GM18873 (cell line): ENCODE data around the gene PRKD2.

ENCODE experiments used
- ATAC-seq: cut with Tn5 transposase; IDR thresholded peaks from one replicate; pipeline ENCODE4 v1.9.1; 2021; ENCODE audit warnings: mild to moderate bottlenecking, moderate library complexity, moderate number of reproducible peaks; ENCODE audit not compliant: unreplicated experiment, low FRiP score

The PRKD2 gene

DNA sequence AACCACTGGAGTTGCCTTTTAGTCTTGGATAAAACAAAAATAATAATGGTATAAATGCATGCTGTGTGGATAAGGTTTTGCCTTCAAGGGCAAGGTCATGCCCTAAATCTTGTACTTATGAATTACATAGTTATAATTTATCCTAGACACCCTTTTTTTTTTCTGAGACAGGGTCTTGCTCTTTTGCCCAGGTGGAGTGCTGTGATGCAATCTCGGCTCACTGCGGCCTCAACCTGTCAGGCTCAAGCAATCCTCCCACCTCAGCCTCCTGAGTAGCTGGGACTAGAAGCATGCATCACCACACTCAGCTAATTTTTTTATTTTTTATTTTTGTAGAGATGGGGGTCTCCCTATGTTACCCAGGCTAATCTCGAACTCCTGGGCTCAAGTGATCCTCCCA, 48.3 kb downstream of the PRKD2 start:
- no peak for ATAC-seq

DNA sequence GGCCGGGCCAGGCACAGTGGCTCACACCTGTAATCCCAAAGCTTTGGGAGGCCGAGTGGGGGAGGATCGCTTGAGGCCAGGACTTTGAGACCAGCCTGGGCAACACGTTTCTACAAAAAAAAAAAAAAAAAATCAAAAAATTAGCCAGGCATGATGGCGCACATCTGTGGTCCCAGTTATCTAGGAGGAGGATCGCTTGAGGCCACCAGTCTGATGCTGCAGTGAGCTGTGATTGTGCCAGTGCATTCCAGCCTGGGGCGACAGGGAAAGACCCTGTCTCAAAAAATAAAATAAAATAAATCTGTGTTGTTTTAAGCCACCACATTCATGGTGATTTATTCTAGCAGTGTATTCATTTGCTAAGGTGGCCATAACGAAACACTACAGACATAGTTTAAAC, 51.8 kb downstream of the PRKD2 start:
- ATAC-seq: no peak

DNA sequence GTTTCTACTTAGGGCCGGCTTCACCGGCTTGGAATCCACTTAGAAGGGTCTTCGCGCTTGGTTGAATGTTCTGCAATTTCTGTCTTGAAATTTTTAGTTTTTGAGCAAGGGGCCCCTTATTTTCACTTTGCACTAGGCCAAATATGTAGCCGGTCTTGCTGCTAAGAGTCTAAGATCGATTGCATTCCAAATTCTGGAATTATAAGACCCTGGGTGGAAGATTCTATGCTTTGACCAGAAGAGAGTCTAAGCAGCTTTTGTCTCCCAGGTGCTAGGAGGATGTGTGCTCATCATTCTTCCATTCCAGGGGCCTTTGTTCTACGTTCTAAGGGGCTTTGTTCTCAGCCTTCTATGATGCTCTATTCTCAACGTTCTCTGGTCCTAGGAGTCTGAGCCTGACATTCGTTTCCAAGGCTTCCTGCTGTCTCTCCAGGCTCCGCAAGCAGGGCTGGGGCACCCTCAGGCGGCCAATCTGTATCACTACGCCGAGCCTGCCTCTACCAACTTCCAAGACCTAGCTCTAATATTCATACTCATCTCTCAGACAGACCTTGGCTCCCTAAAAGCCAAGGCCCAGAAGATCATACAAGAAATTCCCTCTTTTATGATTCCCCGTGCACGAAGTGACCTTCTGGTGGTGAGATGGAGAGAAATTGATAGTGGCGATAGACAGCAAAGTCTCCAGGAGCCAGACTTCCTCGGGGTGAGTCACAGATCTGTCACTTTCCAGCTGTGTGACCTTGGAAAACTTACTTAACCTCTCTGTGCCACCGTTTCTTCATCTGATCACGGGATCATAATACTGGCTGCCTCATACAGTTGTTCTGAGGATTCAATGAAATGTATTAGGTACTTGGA, 55.0 kb downstream of the PRKD2 start:
- ATAC-seq: no peak

DNA sequence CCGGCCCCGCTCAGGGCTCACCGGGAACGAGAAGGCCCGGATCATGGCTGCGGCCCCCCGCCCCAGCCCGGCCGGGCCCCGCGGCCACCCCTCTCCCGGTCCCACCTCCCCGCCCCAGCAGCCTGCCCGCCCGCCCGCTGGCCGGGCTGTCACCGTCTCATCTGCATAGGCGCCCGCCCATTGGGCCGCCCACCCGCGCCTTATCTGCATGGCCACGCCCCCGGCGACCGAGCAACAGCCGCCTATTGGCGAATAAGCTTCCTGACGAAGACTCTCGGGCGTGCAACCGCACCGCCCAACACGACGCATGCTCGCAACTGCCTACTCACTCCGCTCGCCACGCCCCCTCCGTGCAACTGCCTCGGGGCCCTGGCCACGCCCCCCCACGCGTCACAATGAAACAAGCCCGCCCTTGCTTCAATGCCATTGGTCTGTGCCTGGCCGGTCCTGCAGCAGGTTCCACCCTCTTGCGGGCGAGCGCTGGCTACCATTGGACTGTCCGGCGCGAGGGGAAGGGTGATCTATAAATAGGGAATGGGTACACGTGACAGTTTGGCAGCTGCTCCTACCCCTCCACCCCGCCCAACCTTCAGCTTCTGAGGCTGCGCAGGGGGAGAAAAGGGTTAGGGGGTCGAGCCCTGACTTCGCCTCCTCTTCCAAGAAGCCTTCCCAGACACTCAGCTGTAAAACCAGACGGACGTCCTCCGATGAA, 55.7 kb downstream of the PRKD2 start, which contains the start of gene DACT3:
DACT3 (minus strand) TSS at position 163 of the 712 bp plus-strand sequence; CDS start at position 45, 118 bp downstream.
- peak; percentile 89 for ATAC-seq

DNA sequence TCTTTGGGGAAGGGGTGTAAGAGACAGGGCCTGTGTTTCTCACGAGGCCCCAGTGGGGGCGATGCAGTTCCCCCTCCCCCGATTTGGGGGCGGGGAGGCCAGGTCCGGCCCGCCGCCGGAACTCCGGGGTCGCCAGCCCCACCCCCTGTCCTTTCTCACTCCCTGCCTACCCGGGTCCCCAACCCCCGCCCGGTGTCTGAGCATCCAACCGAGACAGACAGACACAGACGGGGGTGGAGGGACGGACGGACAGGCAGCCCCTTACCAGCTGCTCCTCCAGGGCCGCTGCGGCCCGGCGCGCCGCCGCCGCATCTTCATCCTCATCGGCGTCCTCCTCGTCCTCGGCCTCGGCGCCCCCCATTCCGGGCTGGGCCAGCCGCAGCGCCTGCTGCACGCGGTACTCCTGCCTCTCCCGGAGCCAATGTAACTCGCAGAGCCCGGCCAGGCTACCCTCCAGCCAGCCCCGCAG, 56.3 kb downstream of the PRKD2 start:
- ATAC-seq: peak; percentile 4

DNA sequence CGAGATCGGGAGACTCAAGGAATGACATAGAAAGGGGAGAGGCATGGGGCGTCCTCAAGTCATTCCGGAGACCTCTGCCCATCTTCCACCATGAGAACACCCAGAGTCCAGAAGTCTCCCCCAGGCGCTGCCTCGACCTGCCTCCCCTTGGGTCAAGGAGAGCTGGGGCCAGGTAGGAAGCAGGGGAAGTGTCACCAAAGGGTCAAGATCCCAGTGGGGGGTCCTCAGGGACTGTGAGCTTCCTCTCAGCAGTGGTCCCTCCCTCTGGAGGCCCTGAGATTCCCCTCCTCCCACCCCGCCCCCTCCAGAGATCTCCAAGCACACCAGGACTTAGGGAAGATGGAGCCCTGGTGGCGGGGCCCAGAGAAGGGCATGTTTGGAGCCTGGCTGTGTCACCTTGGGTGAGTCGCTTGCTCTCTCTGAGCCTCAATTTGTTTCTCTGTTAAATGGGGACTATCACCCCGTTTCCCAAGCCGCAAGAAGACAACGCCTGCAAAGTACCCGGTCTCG, 56.9 kb downstream of the PRKD2 start:
- no peak for ATAC-seq

DNA sequence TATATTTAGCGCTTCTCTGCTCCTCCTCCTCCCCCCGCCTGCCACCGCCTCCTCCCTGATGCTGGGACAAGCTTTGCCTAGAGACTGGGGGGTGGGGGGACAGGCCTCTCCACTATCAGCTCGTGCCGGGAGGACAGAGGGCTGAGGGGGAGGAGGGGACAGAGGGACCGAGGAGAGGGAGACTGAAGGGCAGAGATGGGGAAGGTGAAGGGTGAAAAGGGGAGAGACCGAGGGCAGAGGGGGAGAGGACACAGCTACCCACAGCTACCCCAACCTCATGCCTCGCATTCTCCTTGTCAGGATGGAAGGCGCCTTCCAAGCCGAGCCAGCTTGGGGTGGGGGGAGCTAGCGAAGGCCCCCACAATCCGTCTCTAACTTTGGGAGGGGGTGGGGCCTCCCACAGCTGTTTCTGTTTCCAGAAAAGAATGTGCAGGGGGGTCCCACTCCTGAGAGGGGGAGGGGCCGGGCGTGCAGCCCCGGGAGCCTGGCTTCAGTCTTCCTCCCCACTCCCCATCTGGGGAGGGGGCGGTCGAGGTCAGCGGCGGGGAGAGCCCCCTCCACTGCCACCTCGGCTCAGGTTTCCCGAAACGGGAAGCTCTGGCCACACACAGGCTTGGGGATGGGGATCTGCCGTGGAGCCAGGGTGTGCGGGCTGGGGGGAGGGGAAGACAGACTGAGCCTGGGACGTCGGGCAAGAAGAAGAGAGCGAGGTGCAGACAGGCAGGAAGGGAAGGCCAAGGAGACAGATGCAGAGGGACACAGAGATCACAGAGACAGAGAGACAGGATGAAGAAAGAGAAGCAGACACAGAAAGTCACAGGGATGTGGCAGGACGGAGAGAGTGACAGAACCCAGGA, 57.5 kb downstream of the PRKD2 start:
- ATAC-seq: no peak

DNA sequence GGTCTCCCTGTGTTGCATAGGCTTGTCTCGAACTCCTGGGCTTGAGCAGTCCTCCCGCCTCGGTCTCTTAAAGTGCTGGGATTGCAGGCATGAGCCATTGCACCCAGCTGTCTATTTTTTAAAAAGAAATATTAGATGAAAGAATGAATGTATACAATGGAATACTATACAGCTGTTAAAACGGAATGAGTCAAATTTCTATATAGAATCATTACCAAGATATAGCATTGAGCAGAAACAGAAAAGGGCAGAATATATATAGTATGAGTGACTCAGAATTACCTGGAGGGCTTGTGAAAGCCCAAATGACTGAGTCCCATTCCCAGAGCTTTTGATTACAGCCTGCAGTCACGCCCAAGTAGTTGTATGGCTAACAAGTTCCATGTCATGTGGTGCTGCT, 60.4 kb downstream of the PRKD2 start:
- ATAC-seq: no peak

DNA sequence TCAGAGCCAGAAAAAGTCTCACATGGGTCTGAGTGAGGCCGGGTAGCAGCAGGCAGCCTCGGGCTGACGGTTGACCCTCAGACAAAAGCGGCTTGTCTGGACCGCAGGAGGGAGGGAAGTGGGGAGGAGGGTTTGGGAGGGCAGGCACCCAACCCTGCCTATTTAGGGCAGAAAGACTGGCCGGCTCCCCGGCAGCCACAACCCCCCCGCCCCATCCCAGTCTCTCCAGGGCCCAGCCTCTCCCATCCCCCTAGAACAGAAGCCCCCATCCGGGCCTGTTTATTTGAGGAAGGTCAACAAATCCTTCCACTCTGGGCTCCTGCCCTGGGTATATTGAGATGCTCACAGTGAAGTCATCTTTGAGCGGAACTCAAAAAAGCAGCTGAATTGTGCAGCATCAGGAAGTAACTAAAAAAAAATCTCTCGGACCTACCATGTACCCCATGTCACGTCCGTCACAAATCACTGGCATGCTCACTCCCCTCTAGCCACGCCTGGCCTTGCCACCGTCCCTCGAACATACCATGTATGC, 62.2 kb downstream of the PRKD2 start:
- ATAC-seq: no peak

DNA sequence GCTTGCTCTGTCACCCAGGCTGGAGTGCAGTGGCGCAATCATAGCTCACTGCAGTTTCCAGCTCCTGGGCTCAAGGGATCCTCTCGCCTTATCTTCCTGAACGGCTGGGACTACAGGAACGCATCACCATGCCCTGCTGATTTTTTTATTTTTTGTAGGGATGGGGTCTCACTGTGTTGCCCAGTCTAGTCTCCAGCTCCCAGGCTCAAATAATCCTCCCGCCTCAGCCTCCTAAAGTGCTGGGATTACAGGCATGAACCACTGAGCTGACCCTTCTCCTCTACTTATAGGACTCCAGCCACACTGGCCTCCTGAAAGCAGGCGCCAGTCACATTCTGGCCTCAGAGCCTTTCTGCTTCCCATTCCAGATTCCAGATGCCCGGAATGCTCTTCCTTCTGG, 66.5 kb downstream of the PRKD2 start:
- ATAC-seq: no peak

DNA sequence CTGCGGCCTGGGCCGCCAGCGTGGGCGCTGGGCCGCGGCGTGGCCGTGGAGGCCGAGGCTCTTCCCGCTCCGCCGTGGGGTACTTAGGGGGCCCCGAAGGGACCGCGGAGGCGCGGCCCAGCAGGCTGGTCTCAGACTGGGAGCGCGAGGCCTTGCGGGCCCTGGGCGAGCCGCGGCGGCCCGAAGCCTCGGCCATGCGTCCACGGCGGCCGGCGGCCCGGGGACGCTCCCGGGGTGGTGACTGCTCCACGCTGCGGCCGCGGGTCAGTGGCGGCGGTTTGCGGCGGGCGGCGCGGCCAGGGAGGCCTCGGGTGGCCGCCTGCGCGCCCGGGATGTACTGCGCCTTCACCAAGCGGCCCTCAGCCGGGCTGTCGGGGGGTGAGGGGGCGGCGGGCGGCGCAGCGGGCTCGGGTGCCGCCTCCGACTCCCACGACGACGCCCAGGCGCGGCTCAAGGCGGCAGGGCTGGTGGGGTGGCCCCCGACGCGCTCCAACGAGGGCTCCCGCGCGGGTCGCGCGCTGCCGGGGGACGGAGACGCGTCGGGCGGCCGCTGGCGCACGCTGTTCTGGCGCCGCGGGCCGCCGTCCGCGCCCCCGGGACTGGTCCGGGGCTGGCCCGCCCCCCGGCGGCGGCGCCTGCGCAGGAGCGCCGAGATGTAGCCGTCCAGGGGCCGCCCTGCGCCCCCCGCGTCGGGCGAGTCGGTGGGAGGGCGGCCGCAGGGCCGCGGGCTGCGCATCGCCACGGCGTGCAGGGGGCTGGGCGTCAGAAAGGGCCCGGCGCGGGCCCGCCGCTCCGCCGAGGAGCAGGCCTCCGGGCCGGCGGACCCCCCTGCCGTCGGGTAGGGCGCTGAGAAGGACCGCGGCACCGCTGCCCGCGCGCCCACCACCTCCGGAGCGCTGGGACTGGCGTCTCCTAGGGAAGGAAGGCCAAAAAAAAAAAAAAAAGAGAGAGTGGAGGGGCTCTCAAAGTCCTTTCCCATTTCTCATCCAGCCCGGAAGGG, 67.7 kb downstream of the PRKD2 start:
- no peak for ATAC-seq

DNA sequence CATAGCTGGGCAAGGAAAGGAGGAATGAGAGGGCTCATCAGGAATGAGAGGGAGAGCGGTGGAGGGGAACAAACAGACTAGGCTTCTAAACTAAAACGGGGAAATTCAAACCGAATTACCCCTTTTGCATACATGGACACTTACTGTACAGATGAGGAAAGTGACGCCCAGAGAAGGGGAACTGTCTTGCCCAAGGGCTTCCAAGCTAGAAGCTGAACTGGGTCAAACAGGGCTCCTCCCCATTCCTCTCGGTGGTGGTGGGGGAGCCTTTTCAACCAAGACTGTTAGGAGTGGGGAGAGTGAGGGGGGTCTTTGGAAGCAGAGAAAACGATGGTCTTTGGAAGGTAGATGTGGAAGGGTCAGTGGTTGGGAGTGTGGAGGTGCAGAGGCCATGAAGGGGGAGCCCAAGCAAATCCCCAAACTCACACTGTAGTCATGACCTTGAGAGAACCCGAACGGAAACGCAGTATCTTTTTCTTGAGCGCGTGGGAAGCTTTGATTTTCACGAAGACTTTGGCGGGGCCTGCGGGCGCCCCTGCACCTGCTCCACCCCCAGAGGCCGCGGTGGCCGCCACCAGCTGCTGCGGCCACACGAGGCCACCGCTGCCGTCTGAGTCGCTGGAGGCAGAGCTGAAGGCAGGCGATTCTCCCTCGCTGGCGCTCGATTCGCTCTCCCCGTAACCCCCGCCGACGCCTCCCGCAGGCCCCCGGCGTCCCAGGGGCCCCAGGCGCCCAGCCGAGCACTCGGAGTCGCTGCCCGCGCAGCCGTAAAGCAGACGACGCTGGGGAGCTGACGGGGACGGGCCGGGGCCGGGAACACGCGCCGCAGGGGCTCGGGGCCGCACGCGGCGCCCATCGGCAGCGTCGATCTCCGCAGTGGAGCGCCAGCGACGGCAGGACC, 68.6 kb downstream of the PRKD2 start:
- ATAC-seq: no peak

DNA sequence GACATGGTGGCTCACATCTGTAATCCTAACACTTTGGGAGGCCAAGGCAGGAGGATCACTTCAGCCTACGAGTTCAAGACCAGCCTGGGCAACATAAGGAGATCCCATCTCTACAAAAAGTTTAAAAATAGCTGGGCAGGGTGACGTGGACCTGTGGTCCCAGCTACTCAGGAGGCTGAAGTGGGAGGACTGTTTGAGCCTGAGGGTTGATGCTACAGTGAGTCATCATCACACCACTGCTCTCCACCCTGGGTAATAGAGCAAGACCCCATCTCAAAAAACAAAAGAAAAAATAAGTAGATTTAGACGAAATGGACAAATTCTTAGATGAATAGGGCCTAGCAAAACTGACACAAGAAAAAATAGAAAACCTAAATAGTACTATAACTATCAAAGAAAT, 70.5 kb downstream of the PRKD2 start:
- no peak for ATAC-seq

DNA sequence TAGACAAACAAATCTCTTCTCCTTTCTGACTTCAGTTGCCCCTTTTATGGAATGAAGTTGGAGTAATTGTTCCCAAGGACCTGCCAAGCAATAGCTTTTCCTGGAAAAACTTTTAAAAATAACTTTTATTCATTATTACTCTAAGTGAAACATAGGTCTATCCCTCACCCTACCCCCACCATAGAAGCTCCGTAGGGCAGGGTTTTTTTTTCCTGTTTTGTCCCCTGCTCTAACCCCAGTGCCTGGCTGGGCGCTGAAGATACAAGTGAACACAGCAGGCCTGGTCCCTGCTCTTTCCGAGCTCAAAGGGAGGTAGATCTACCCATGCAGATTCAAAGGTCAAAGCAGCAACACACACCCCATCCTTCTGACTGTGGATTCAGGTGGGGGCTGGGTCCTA, 72.2 kb downstream of the PRKD2 start:
- no peak for ATAC-seq

DNA sequence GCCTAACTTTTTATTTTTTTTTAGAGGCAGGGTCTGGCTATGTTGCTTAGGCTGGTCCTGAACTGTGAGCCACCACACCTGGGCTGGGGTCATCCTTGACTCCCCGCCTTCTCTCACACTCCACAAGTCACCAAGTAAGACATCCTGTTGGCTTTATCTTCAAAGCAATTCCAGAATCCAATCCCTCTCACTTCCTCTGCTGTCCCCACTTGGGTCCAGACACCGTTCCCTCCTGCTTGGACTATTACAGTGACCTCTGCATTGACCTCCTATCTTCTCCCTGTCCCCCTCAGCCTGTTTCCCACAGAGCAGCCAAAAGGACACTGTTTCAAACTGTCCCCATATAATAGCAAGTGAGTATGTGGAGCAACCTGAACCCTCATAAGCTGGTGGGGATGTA, 76.3 kb downstream of the PRKD2 start:
- no peak for ATAC-seq

DNA sequence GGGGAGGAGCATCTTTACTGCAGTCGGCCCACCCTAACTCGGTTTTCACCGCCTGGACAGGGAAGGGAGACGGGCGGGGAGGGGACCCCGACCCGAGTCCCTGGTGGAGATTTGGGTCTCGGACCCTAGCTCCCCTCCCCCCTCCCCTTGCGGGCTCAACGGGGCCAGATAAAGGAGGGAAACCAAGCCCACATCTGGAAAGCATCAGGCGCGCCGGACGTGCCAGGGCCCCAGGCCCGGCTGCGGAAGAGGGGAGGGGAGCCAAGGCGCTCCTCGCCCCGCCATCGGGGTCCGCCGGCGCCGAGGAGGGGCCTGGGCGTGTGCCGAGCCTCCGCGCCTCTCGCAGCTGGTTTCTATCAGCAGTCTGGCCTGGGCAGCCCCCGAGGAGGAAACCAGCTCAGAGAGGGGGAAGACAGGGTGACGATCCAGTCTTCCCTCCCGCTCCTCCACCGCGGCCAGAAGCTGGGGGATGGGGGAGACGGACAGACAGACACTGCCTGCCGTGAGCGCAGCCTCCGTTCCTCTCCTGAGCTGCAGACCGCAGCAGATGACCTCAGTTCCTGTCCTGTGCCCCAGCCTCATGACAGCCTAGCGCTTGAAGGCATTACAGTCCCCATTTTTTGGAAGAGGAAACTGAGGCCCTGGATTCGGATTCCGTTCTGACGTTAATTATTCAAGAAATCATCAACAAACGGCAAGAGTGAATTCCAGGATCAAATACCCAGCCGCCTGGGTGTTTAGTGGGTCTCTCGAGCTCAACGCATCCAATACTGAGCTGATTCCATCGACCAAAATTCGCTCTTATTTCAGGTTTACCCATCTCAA, 77.3 kb downstream of the PRKD2 start:
- ATAC-seq: no peak

DNA sequence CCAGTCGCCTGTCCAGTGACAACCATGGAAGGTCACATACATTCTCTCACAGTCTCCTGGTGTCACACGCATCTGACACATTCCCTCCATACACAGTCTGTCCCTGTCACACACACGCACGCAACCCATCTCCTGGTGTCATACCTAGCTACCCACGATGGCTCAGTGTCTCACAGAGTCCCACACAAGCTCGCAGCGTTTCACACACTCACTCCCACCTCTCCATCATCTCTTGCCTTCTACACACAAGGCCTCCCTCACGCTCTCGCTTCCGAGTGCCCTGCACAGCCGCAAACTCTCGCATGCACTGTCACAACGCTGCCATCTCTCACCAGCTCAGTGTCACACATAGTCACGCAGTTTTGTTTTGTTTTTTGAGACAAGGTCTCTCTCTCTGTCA, 79.7 kb downstream of the PRKD2 start:
- ATAC-seq: no peak
